Mucosa of rectum (tissue), 2 donors: ENCODE measurements around the gene CCDC47.

Source experiments
- H3K27ac ChIP-seq, 2 donors: one replicate each; pipeline ENCODE4 v1.7.0; 2013; ENCODE audit warnings: inconsistent platforms in 2 of 2, low read depth in 2 of 2, low read length in 2 of 2
- H3K27me3 ChIP-seq, 2 donors: one replicate each; pipeline ENCODE4 v1.7.0; 2013; ENCODE audit warnings: low read length in 2 of 2; ENCODE audit not compliant: control insufficient read depth in 2 of 2, insufficient read depth in 2 of 2
- H3K36me3 ChIP-seq, 2 donors: one replicate each; pipeline ENCODE4 v1.7.0; 2013; ENCODE audit warnings: low read length in 2 of 2; ENCODE audit not compliant: control insufficient read depth in 2 of 2, insufficient read depth in 2 of 2
- H3K4me1 ChIP-seq, 2 donors: one replicate each; pipeline ENCODE4 v1.7.0; 2013; ENCODE audit warnings: low read length in 2 of 2, mild to moderate bottlenecking in 1 of 2; ENCODE audit not compliant: control insufficient read depth in 2 of 2, insufficient read depth in 2 of 2
- H3K4me3 ChIP-seq, 2 donors: one replicate each; pipeline ENCODE4 v1.7.0; 2013; ENCODE audit warnings: low read length in 2 of 2
- H3K9ac ChIP-seq, 2 donors: one replicate each; pipeline ENCODE4 v1.7.0; 2013; ENCODE audit warnings: low read length in 2 of 2, low read depth in 1 of 2, mild to moderate bottlenecking in 1 of 2
- H3K9me3 ChIP-seq, 2 donors: one replicate each; pipeline ENCODE4 v1.7.0; 2013; ENCODE audit warnings: low read length in 2 of 2; ENCODE audit not compliant: control insufficient read depth in 2 of 2
- donor health status: healthy.
- donor health status: Normal muscosa, but diverticular disease.

CCDC47 gene, protein sequence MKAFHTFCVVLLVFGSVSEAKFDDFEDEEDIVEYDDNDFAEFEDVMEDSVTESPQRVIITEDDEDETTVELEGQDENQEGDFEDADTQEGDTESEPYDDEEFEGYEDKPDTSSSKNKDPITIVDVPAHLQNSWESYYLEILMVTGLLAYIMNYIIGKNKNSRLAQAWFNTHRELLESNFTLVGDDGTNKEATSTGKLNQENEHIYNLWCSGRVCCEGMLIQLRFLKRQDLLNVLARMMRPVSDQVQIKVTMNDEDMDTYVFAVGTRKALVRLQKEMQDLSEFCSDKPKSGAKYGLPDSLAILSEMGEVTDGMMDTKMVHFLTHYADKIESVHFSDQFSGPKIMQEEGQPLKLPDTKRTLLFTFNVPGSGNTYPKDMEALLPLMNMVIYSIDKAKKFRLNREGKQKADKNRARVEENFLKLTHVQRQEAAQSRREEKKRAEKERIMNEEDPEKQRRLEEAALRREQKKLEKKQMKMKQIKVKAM

GRCh38 chr17:63773272-63774140 is at the start of gene CCDC47:
CCDC47 (minus strand) TSS chr17:63773597; CDS start chr17:63766175, 7,422 bp downstream.
- Histone ChIP-seq H3K36me3 (peaks cover 8 to 9% of the 10 kb centered on the region in 2 donors), H3K4me3 (peak within 1 kb of the TSS; percentile 73 to 92), H3K4me1 (peaks cover 4 to 12% of the 10 kb centered on the region in 2 donors), H3K27me3 (no peaks in the 10 kb centered on the region), H3K9ac (peak within 1 kb of the TSS; percentile 85 to 99), H3K27ac (peak within 1 kb of the TSS; percentile 99 to 100), H3K9me3 (no peaks in the 10 kb centered on the region)

DNA sequence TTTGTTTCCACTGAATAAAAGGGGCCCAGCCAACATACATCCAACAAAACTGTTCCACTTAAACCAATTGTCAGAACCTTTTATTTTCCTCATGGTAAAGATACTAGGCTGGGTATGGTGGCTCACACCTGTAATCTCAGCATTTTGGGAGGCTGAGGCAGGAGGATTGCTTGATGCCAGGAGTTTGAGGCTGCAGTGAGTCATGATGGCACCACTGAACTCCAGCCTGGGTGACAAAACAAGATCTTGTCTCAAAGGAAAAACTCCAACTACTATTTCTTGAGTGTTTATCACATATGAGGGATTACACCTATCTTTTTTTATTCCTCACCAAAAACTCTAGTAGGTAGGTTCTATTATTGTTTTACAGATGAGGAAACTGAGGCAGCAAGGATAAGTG is 49.1 kb upstream of the CCDC47 start:
- H3K27ac ChIP-seq = no peak overlapping the region
- H3K27me3 ChIP-seq = no peaks in the 10 kb centered on the region
- H3K4me1 ChIP-seq = peaks cover 13 to 14% of the 10 kb centered on the region in 2 donors
- no peak overlapping the region for H3K4me3 ChIP-seq
- peaks cover 68 to 76% of the 10 kb centered on the region in 2 donors for H3K36me3 ChIP-seq
- H3K9me3 ChIP-seq = no peaks in the 10 kb centered on the region
- no peak overlapping the region for H3K9ac ChIP-seq

- Histone ChIP-seq H3K27ac (no peak overlapping the region), H3K36me3 (peaks cover 76 to 84% of the 10 kb centered on the region in 2 donors)
These were observed 48.4 kb upstream of the CCDC47 start for GRCh38 chr17:63821804-63822203.

DNA sequence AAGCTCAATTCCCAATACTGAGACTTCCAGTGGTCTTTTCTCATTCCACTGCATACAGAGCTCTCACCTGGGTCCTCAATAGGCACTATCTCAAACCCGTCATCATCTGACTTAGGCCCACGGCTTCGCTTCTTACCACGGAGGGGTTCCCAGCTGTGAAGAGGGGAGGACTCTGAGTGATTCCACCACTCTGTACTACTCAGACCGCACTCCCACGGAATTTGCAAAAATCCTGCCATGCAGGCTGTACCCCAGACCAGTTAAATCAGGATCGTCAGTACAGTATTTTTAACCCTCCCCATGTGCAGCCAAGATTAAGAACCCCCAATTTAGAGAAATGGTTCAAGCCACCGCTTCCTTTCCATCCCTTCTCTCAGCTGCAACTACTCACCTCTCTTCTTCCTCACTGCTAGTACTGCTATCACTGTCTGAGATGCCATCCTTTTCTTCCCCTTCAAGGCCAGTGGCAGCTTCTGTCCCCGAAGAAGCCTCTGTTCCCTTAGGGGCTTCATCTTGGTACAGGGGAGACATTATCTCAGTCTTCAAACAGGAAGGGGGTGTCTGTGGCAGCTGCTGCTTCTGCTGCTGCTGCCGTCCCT is 47.7 kb upstream of the CCDC47 start:
- peaks cover 7 to 8% of the 10 kb centered on the region in 2 donors for H3K4me1 ChIP-seq
- H3K27ac ChIP-seq = no peak overlapping the region
- peaks cover 81 to 91% of the 10 kb centered on the region in 2 donors for H3K36me3 ChIP-seq
- H3K9ac ChIP-seq = no peak overlapping the region
- no peaks in the 10 kb centered on the region for H3K9me3 ChIP-seq
- no peak overlapping the region for H3K4me3 ChIP-seq
- no peaks in the 10 kb centered on the region for H3K27me3 ChIP-seq

More at GRCh38 chr17:63821804-63822203, 48.4 kb upstream of the CCDC47 start:
- H3K4me3 ChIP-seq = no peak overlapping the region
- H3K27me3 ChIP-seq = no peaks in the 10 kb centered on the region
- H3K9me3 ChIP-seq = no peaks in the 10 kb centered on the region
- H3K4me1 ChIP-seq = peaks cover 12 to 13% of the 10 kb centered on the region in 2 donors
- no peak overlapping the region for H3K9ac ChIP-seq

DNA sequence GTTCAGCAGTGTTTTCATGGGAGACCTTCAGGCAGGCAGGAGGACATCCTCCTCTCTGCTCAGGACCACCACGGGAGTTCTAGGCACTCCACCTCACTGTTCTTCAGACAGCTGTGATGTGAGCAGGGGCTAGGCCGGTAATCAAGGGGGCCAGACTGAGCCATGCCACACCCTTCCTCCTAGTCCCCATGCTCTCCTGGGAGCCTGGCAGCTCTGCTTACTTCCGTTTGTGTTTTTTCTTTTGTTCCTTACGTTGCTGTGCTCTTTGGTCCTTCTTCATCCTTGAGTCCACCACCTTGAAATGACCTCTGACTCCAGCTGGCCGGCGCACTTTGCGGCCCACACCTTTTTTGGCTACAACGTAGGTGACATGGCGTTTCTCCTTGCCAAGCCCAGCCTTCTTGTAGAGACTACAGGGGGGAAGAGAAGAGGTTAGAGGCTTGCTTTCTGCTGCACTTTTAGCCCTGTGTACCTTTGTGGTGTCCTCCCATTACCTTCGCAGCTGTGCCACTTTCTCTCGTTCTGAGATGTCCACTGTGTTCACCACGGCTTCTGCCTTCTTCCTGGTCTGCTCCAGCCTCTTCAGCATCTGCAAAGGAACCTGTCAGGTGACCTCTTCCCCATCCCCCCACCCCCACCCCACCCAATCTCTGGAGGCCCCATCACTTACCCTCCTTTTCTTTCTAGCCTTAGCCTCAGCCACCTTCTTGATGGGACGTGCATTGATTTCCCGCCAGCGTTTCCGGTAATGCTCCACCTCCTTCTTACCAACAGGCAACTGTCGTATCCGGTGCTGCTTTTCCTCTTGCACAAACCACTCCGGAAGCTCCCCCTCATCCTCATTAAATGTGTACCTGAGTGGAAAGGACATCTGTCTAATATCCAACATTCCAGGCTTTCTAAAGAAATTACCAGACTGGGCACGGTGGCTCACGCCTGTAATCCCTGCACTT is 46.5 kb upstream of the CCDC47 start:
- Histone ChIP-seq H3K27me3 (no peaks in the 10 kb centered on the region), H3K9me3 (no peaks in the 10 kb centered on the region), H3K9ac (no peak overlapping the region), H3K36me3 (peaks cover 86 to 92% of the 10 kb centered on the region in 2 donors), H3K4me3 (no peak overlapping the region), H3K27ac (peak overlapping the region in 1 of 2 donors; percentile 22), H3K4me1 (peaks cover 2 to 3% of the 10 kb centered on the region in 2 donors)

DNA sequence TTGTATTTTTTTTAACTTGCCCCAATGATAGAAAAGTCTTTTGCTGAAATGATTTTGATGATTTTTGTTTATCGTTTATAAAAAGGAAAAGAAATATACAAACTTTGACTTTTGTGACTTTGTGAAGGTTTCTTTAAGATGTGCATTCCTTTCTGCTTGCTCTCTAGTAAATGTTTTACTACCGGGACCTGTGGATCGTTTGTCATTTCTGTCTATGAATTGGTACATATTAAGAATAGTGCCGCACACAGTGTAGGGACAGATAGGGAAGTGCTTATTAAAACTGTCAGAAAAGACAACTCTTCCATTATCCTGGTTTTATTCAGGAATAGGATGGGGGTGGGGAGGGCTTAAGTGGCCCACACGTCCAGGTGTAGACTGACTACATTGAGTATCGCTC is 45.7 kb upstream of the CCDC47 start:
- Histone ChIP-seq H3K9me3 (no peaks in the 10 kb centered on the region), H3K4me3 (no peak overlapping the region), H3K27ac (peak overlapping the region in 1 of 2 donors; percentile 22), H3K36me3 (peaks cover 82 to 91% of the 10 kb centered on the region in 2 donors), H3K9ac (no peak overlapping the region), H3K27me3 (no peaks in the 10 kb centered on the region), H3K4me1 (peaks cover 2 to 3% of the 10 kb centered on the region in 2 donors)

DNA sequence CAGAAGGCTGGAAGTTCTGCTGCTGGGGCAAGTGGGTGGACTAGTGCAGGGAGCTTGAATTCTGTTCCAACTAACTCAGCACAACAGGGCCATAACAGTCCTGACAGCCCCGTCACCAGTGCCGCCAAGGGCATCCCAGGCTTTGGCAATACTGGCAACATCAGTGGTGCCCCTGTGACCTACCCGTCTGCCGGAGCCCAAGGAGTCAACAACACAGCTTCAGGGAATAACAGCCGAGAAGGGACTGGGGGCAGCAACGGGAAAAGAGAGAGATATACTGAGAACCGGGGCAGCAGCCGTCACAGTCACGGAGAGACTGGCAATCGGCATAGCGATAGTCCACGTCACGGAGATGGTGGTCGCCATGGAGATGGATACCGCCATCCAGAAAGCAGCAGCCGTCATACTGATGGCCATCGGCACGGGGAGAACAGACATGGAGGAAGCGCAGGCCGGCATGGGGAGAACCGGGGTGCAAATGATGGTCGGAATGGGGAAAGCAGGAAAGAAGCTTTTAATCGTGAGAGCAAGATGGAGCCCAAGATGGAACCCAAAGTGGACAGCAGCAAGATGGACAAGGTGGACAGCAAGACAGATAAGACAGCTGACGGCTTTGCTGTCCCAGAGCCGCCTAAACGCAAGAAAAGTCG is 44.5 kb upstream of the CCDC47 start:
- Histone ChIP-seq H3K27me3 (no peaks in the 10 kb centered on the region), H3K9me3 (no peaks in the 10 kb centered on the region), H3K4me1 (peaks cover 2 to 3% of the 10 kb centered on the region in 2 donors), H3K27ac (no peak overlapping the region), H3K9ac (no peak overlapping the region), H3K4me3 (no peak overlapping the region), H3K36me3 (peaks cover 83 to 91% of the 10 kb centered on the region in 2 donors)

DNA sequence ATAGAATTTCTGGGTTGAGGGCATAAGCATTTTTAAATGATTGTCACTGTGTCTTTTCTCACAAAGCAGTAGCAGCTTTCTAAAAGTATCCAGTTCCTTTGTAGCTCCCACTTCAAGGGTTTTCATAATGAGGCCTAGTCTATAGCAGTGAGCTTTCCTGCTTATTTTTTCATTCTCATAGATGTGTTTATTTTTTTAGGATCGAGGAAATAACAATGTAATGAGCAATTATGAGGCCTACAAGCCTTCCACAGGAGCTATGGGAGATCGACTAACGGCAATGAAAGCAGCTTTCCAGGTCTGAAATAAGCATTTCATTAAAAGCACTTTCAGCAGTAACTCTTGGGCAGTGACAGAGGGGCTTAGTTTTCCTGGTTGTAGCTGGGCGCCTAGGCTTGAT is 43.3 kb upstream of the CCDC47 start:
- no peak overlapping the region for H3K9ac ChIP-seq
- H3K27ac ChIP-seq = no peak overlapping the region
- peaks cover 83 to 92% of the 10 kb centered on the region in 2 donors for H3K36me3 ChIP-seq

DNA sequence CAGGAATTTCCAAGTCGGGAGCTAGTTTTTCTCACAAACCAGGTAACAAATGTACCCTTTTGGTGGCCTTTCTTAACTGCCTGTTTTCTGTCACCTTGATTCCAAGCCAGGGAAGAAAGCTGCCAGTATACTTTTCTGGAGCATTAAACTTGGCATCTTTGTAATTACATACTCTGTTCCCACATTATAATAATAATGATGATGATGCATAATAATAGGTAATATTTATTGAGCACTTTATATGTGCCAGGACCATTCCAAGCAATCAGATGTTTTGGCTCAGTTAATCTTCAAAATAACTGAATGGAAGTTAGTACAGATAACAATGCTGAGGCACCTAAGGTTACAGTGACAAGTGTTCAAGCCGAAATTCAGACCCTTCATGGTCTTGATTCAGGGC is 42.7 kb upstream of the CCDC47 start:
- H3K9me3 ChIP-seq = no peaks in the 10 kb centered on the region
- no peak overlapping the region for H3K4me3 ChIP-seq
- no peak overlapping the region for H3K9ac ChIP-seq
- H3K36me3 ChIP-seq = peaks cover 83 to 92% of the 10 kb centered on the region in 2 donors
- no peak overlapping the region for H3K27ac ChIP-seq
- H3K4me1 ChIP-seq = peaks cover 2 to 3% of the 10 kb centered on the region in 2 donors
- no peaks in the 10 kb centered on the region for H3K27me3 ChIP-seq

More for the DNA sequence above, 43.3 kb upstream of the CCDC47 start:
- H3K4me3 ChIP-seq = no peak overlapping the region
- peaks cover 2 to 3% of the 10 kb centered on the region in 2 donors for H3K4me1 ChIP-seq
- H3K27me3 ChIP-seq = no peaks in the 10 kb centered on the region
- no peaks in the 10 kb centered on the region for H3K9me3 ChIP-seq
